HL-60 (cell line): ENCODE results near the gene MFSD1.

ENCODE experiments used
- DNase-seq, 2 experiments: peaks; one replicate each; pipeline ENCODE4 v3.0.0-alpha.2; 2010 to 2020; ENCODE audit warnings: low read depth in 1 of 2, low spot score in 1 of 2
- H3K27ac ChIP-seq: fragments of 250-450 bp; sonication (Bioruptor Pico); replicated peaks from 2 replicates; pipeline ENCODE4 v1.5.1; 2020; ENCODE audit warnings: mild to moderate bottlenecking, moderate library complexity
- H3K27me3 ChIP-seq: fragments of 250-450 bp; sonication (Bioruptor Pico); 2 replicates; pipeline ENCODE4 v1.5.1; 2021; ENCODE audit warnings: mild to moderate bottlenecking, moderate library complexity; ENCODE audit not compliant: insufficient read depth, poor library complexity, severe bottlenecking
- H3K4me3 ChIP-seq: replicated peaks from 2 replicates; pipeline ENCODE4 v1.5.1; 2011; ENCODE audit warnings: mild to moderate bottlenecking, control low read depth, low read length; ENCODE audit not compliant: insufficient read depth
- GABPA ChIP-seq: IDR thresholded peaks from 2 replicates; pipeline ENCODE4 v1.6.1; 2012; ENCODE audit warnings: low read depth
- POLR2AphosphoS5 ChIP-seq: IDR thresholded peaks from 2 replicates; pipeline ENCODE4 v1.6.1; 2012; ENCODE audit warnings: low read depth
- SPI1 ChIP-seq: IDR thresholded peaks from 2 replicates; pipeline ENCODE4 v1.6.1; 2012; ENCODE audit warnings: low read depth, mild to moderate bottlenecking, borderline replicate concordance
- TF ChIP-seq, protein P1 (sequence below): IDR thresholded peaks from 2 replicates; pipeline ENCODE4 v1.6.1; 2012; ENCODE audit warnings: low read depth; ENCODE audit not compliant: insufficient replicate concordance
- TF ChIP-seq, protein P2 (sequence below): IDR thresholded peaks from one replicate; pipeline ENCODE4 v1.5.1; 2011; ENCODE audit warnings: low read length, control low read depth, inconsistent platforms; ENCODE audit not compliant: insufficient read depth

MFSD1 gene

DNA sequence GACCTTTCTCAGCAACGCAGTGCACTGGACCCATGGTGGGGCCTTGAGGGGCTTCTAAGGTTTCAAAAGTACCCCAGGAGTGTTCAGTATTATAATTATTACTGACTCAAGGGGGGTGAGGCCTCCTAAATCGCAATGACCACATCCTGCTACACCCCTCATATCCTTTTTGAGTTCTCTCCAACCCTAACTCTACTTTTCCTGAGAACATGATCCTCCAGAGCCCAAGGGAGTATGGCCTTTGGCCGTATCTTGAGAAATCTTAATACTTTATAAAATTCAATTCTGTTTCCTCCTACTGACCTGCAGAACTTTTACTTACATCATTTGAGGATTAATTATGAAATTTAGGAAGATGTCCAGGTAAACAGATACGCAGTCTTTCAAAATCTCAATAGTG lies 39.2 kb upstream of the MFSD1 start:
- Histone ChIP-seq H3K4me3 (no peak overlapping the region), H3K27ac (no peak overlapping the region), H3K27me3 (no peaks in the 10 kb centered on the region)
- DNase-seq: no peak
- TF ChIP-seq, protein P1, sequence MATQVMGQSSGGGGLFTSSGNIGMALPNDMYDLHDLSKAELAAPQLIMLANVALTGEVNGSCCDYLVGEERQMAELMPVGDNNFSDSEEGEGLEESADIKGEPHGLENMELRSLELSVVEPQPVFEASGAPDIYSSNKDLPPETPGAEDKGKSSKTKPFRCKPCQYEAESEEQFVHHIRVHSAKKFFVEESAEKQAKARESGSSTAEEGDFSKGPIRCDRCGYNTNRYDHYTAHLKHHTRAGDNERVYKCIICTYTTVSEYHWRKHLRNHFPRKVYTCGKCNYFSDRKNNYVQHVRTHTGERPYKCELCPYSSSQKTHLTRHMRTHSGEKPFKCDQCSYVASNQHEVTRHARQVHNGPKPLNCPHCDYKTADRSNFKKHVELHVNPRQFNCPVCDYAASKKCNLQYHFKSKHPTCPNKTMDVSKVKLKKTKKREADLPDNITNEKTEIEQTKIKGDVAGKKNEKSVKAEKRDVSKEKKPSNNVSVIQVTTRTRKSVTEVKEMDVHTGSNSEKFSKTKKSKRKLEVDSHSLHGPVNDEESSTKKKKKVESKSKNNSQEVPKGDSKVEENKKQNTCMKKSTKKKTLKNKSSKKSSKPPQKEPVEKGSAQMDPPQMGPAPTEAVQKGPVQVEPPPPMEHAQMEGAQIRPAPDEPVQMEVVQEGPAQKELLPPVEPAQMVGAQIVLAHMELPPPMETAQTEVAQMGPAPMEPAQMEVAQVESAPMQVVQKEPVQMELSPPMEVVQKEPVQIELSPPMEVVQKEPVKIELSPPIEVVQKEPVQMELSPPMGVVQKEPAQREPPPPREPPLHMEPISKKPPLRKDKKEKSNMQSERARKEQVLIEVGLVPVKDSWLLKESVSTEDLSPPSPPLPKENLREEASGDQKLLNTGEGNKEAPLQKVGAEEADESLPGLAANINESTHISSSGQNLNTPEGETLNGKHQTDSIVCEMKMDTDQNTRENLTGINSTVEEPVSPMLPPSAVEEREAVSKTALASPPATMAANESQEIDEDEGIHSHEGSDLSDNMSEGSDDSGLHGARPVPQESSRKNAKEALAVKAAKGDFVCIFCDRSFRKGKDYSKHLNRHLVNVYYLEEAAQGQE: no peak
- no peak for TF ChIP-seq POLR2AphosphoS5
- TF ChIP-seq, protein P2, sequence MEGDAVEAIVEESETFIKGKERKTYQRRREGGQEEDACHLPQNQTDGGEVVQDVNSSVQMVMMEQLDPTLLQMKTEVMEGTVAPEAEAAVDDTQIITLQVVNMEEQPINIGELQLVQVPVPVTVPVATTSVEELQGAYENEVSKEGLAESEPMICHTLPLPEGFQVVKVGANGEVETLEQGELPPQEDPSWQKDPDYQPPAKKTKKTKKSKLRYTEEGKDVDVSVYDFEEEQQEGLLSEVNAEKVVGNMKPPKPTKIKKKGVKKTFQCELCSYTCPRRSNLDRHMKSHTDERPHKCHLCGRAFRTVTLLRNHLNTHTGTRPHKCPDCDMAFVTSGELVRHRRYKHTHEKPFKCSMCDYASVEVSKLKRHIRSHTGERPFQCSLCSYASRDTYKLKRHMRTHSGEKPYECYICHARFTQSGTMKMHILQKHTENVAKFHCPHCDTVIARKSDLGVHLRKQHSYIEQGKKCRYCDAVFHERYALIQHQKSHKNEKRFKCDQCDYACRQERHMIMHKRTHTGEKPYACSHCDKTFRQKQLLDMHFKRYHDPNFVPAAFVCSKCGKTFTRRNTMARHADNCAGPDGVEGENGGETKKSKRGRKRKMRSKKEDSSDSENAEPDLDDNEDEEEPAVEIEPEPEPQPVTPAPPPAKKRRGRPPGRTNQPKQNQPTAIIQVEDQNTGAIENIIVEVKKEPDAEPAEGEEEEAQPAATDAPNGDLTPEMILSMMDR: no peak
- TF ChIP-seq GABPA: no peak
- no peak for TF ChIP-seq SPI1

DNA sequence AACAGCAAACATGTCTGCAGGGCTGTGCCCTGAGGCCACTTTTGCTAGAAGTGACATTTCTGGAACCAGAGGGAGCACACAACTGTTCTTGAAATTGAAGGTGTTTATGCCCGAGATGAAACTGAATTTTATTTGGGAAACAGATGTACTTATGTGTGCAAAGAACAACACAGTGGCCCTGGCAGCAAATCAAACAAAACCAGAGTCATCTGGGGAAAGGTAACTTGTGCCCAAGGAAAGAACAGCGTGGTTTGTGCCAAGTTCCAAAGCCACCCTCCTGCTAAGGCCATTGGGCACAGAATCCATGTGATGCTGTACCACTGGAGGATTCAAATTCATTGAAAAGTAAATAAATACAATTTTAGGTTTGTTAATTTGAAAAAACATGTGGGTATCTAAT lies 38.4 kb upstream of the MFSD1 start:
- DNase-seq: no peak
- Histone ChIP-seq H3K4me3 (no peak overlapping the region), H3K27me3 (no peaks in the 10 kb centered on the region), H3K27ac (no peak overlapping the region)
- TF ChIP-seq, protein P2: no peak
- no peak for TF ChIP-seq SPI1

DNA sequence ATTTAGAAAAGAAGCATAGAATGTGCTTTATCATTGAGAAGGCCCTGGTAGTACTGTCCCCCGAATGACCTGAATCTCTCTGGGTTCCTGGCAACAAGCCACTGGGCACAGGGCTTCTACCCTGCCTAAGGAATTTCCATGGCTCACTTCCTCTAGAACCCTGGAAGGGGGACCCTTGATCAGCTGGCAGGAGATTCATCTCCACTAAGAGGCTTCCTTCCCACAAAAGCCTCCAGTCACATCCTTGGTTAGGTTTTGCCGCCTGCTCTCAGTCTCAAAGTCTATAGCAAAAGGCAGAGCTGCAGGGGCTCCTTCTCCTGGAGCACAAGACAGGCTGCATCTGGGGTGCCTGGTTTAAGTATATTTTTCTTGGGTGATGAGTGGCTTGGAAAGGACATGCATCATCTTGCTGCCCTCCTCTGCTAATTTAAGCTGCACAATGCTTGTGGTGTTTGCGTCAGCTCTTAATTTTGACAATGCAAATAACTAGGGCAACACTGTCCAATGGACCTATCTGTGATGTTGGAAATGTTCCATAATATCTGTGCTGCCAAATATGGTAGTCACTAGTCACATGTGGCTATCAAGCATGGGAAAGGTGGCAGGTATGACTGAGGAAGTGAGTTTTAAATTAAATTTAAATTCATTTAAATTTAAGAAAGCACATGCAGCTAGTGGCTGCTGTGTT lies 36.2 kb upstream of the MFSD1 start:
- DNase-seq: no peak
- Histone ChIP-seq H3K27ac (no peak overlapping the region), H3K27me3 (no peaks in the 10 kb centered on the region), H3K4me3 (no peak overlapping the region)
- TF ChIP-seq, protein P1: no peak
- TF ChIP-seq SPI1 (no peak), GABPA (no peak), POLR2AphosphoS5 (no peak)
- TF ChIP-seq, protein P2: no peak

DNA sequence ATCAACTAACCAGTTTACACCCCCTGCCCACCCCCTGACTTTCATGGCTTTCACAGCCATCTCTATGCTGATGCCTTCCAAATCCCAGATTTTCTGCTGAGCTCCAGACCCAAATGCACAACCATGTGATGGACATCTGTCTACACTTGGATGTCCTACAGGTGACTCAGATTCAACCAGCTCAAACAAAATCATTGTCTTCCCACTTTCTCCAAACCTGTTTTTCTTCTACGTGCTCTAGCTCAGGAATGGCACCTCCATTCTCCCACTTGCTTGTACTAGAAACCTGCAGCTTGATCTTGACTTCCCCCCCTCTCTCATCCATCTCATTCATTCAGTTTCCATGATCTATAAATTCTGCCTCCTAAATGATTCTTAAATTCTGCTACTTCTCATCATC lies 35.5 kb upstream of the MFSD1 start:
- TF ChIP-seq GABPA (no peak), SPI1 (no peak), POLR2AphosphoS5 (no peak)
- TF ChIP-seq, protein P1: no peak
- TF ChIP-seq, protein P2: no peak
- no peak for DNase-seq
- Histone ChIP-seq H3K4me3 (no peak overlapping the region), H3K27me3 (no peaks in the 10 kb centered on the region), H3K27ac (no peak overlapping the region)
